ENCODE measurements around the gene CAMTA2. TPM values are rescaled to one million over a fixed set of nuclear protein-coding genes. Genes with fewer than 3 reads are reported as not detected.

Gene CAMTA2
- total RNA-seq, 1 donor, result 19.2 TPM

GRCh38 chr17:4946312-4946976, 41.0 kb downstream of the CAMTA2 start:
- Histone ChIP-seq H3K4me3 (ENCODE audit: insufficient read depth, low read length) (peak overlapping the region; percentile 96), H3K27ac (ENCODE audit: low read depth, low read length) (peak overlapping the region; percentile 83), H3K27me3 (ENCODE audit: insufficient read depth, low read length) (no peaks in the 10 kb centered on the region), H3K79me2 (ENCODE audit: insufficient read depth, low read length) (peaks cover 68% of the 10 kb centered on the region), H3K4me1 (ENCODE audit: insufficient read depth, low read length) (peaks cover 48% of the 10 kb centered on the region), H3K36me3 (ENCODE audit: insufficient read depth, low read length) (peaks cover 51% of the 10 kb centered on the region), H4K20me1 (ENCODE audit: insufficient read depth, low read length) (peaks cover 59% of the 10 kb centered on the region), H3K4me2 (ENCODE audit: insufficient read depth, low read length) (peak overlapping the region; percentile 92), H3K9me3 (ENCODE audit: low read depth, low read length) (no peaks in the 10 kb centered on the region), H2AFZ (ENCODE audit: low read length) (no peak overlapping the region)
- TF ChIP-seq CTCF (IDR thresholded peaks at IDR 0.05; ENCODE audit: extremely low read depth, low read depth, low read length), result no peak
- DNase-seq (ENCODE audit: insufficient read length, low spot score, missing footprints), result peak; percentile 68

GRCh38 chr17:4945944-4946280, 41.6 kb downstream of the CAMTA2 start:
- Histone ChIP-seq H3K79me2 (ENCODE audit: insufficient read depth, low read length) (peaks cover 73% of the 10 kb centered on the region), H3K4me1 (ENCODE audit: insufficient read depth, low read length) (peaks cover 53% of the 10 kb centered on the region), H4K20me1 (ENCODE audit: insufficient read depth, low read length) (peaks cover 59% of the 10 kb centered on the region), H3K9me3 (ENCODE audit: low read depth, low read length) (no peaks in the 10 kb centered on the region), H3K27ac (ENCODE audit: low read depth, low read length) (no peak overlapping the region), H3K27me3 (ENCODE audit: insufficient read depth, low read length) (no peaks in the 10 kb centered on the region), H3K4me3 (ENCODE audit: insufficient read depth, low read length) (peak overlapping the region; percentile 96), H2AFZ (ENCODE audit: low read length) (no peak overlapping the region), H3K36me3 (ENCODE audit: insufficient read depth, low read length) (peaks cover 51% of the 10 kb centered on the region), H3K4me2 (ENCODE audit: insufficient read depth, low read length) (peak overlapping the region; percentile 92)
- no peak for TF ChIP-seq CTCF (IDR thresholded peaks at IDR 0.05; ENCODE audit: extremely low read depth, low read depth, low read length)
- peak; percentile 54 for DNase-seq (ENCODE audit: insufficient read length, low spot score, missing footprints)

GRCh38 chr17:4945176-4945943, 42.1 kb downstream of the CAMTA2 start:
- Histone ChIP-seq H3K9me3 (ENCODE audit: low read depth, low read length) (no peaks in the 10 kb centered on the region), H3K4me3 (ENCODE audit: insufficient read depth, low read length) (peak overlapping the region; percentile 96), H3K27ac (ENCODE audit: low read depth, low read length) (peak overlapping the region; percentile 68), H3K79me2 (ENCODE audit: insufficient read depth, low read length) (peaks cover 78% of the 10 kb centered on the region), H4K20me1 (ENCODE audit: insufficient read depth, low read length) (peaks cover 59% of the 10 kb centered on the region), H3K4me2 (ENCODE audit: insufficient read depth, low read length) (peak overlapping the region; percentile 92), H3K36me3 (ENCODE audit: insufficient read depth, low read length) (peaks cover 51% of the 10 kb centered on the region), H2AFZ (ENCODE audit: low read length) (no peak overlapping the region), H3K4me1 (ENCODE audit: insufficient read depth, low read length) (peaks cover 50% of the 10 kb centered on the region), H3K27me3 (ENCODE audit: insufficient read depth, low read length) (no peaks in the 10 kb centered on the region)
- DNase-seq (ENCODE audit: insufficient read length, low spot score, missing footprints), result peak; percentile 99
- no peak for TF ChIP-seq CTCF (IDR thresholded peaks at IDR 0.05; ENCODE audit: extremely low read depth, low read depth, low read length)

- no peak overlapping the region for H2AFZ ChIP-seq (ENCODE audit: low read length)
- DNase-seq (ENCODE audit: insufficient read length, low spot score, missing footprints), result peak; percentile 42
- no peaks in the 10 kb centered on the region for H3K9me3 ChIP-seq (ENCODE audit: low read depth, low read length)
- H3K4me3 ChIP-seq (ENCODE audit: insufficient read depth, low read length), result peak overlapping the region; percentile 96
- peaks cover 51% of the 10 kb centered on the region for H3K36me3 ChIP-seq (ENCODE audit: insufficient read depth, low read length)
- peaks cover 47% of the 10 kb centered on the region for H3K4me1 ChIP-seq (ENCODE audit: insufficient read depth, low read length)
- H3K4me2 ChIP-seq (ENCODE audit: insufficient read depth, low read length), result peak overlapping the region; percentile 92
- no peak for TF ChIP-seq CTCF (IDR thresholded peaks at IDR 0.05; ENCODE audit: extremely low read depth, low read depth, low read length)
- peaks cover 78% of the 10 kb centered on the region for H3K79me2 ChIP-seq (ENCODE audit: insufficient read depth, low read length)
- H4K20me1 ChIP-seq (ENCODE audit: insufficient read depth, low read length), result peaks cover 59% of the 10 kb centered on the region
- H3K27ac ChIP-seq (ENCODE audit: low read depth, low read length), result peak overlapping the region; percentile 68
- no peaks in the 10 kb centered on the region for H3K27me3 ChIP-seq (ENCODE audit: insufficient read depth, low read length)
Observed at GRCh38 chr17:4944554-4945175, 42.8 kb downstream of the CAMTA2 start.
